ENCODE results near the gene RBM4.

DNA sequence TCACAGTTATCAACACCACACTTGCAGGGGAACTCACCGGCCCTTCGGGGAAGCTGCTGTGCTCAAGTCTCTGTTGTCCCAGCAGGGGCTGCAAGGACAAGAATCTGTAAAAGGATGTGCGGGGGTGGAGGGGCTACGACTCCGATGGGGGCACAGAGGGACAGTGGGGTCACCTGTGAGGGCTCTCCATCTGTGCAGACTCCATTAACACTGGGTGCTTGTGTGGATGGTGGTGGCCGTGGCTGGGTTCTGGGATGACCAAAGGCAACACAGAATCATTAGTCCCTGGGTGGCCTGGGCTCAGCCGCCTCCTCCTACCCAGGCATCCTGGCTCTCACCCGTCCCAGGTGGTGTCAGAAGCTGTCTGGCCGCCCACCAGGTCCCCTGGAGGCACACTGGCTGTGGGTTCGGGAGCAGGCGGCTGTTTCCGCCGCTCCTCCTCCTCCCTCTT is 49.4 kb downstream of the RBM4 start:
- TF ChIP-seq, protein P1, sequence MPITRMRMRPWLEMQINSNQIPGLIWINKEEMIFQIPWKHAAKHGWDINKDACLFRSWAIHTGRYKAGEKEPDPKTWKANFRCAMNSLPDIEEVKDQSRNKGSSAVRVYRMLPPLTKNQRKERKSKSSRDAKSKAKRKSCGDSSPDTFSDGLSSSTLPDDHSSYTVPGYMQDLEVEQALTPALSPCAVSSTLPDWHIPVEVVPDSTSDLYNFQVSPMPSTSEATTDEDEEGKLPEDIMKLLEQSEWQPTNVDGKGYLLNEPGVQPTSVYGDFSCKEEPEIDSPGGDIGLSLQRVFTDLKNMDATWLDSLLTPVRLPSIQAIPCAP (CRISPR knock-in tag; IDR thresholded peaks at IDR 0.05; ENCODE audit: borderline replicate concordance): no peak
- TF ChIP-seq, protein P2, sequence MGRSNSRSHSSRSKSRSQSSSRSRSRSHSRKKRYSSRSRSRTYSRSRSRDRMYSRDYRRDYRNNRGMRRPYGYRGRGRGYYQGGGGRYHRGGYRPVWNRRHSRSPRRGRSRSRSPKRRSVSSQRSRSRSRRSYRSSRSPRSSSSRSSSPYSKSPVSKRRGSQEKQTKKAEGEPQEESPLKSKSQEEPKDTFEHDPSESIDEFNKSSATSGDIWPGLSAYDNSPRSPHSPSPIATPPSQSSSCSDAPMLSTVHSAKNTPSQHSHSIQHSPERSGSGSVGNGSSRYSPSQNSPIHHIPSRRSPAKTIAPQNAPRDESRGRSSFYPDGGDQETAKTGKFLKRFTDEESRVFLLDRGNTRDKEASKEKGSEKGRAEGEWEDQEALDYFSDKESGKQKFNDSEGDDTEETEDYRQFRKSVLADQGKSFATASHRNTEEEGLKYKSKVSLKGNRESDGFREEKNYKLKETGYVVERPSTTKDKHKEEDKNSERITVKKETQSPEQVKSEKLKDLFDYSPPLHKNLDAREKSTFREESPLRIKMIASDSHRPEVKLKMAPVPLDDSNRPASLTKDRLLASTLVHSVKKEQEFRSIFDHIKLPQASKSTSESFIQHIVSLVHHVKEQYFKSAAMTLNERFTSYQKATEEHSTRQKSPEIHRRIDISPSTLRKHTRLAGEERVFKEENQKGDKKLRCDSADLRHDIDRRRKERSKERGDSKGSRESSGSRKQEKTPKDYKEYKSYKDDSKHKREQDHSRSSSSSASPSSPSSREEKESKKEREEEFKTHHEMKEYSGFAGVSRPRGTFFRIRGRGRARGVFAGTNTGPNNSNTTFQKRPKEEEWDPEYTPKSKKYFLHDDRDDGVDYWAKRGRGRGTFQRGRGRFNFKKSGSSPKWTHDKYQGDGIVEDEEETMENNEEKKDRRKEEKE (IDR thresholded peaks at IDR 0.05; ENCODE audit: borderline replicate concordance in 1 of 2, control insufficient read depth in 1 of 2, low read depth in 2 of 2, low read length in 1 of 2): no peak
- no peak for TF ChIP-seq RBM39 (optimal IDR thresholded peaks at IDR 0.05; ENCODE audit: low read depth, low read length)
- no peak for TF ChIP-seq ZNF668 (CRISPR knock-in tag; IDR thresholded peaks at IDR 0.05)
- TF ChIP-seq BHLHE40 (IDR thresholded peaks at IDR 0.05; ENCODE audit: low read length): no peak
- no peak for TF ChIP-seq KLF16 (IDR thresholded peaks at IDR 0.05)
- TF ChIP-seq CBX5 (IDR thresholded peaks at IDR 0.05; ENCODE audit: borderline replicate concordance, low read depth): no peak
- no peak for TF ChIP-seq HNRNPL (IDR thresholded peaks at IDR 0.05; ENCODE audit: low read depth, low read length)
- TF ChIP-seq, protein P3, sequence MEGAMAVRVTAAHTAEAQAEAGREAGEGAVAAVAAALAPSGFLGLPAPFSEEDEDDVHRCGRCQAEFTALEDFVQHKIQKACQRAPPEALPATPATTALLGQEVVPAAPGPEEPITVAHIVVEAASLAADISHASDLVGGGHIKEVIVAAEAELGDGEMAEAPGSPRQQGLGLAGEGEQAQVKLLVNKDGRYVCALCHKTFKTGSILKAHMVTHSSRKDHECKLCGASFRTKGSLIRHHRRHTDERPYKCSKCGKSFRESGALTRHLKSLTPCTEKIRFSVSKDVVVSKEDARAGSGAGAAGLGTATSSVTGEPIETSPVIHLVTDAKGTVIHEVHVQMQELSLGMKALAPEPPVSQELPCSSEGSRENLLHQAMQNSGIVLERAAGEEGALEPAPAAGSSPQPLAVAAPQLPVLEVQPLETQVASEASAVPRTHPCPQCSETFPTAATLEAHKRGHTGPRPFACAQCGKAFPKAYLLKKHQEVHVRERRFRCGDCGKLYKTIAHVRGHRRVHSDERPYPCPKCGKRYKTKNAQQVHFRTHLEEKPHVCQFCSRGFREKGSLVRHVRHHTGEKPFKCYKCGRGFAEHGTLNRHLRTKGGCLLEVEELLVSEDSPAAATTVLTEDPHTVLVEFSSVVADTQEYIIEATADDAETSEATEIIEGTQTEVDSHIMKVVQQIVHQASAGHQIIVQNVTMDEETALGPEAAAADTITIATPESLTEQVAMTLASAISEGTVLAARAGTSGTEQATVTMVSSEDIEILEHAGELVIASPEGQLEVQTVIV (CRISPR knock-in tag; IDR thresholded peaks at IDR 0.05; ENCODE audit: borderline replicate concordance): no peak
- no peak for TF ChIP-seq ATF1 (CRISPR knock-in tag; IDR thresholded peaks at IDR 0.05)
- TF ChIP-seq ATF1 (tag; IDR thresholded peaks at IDR 0.05): no peak
